Left ventricle myocardium inferior (tissue), 1 donor: ENCODE measurements around the gene GNPAT. TPM values are rescaled to one million over a fixed set of nuclear protein-coding genes. Genes with fewer than 3 reads are reported as not detected.

Experiments used
- DNase-seq: peaks from one replicate; pipeline ENCODE4 v3.0.0-alpha.2; 2020
- H3K27ac ChIP-seq: fragments of 200-600 bp; replicated peaks from 2 replicates; pipeline ENCODE4 v1.8.0; 2021
- H3K27me3 ChIP-seq: fragments of 200-600 bp; 2 replicates; pipeline ENCODE4 v1.8.0; 2021; ENCODE audit warnings: low read depth
- H3K36me3 ChIP-seq: fragments of 200-600 bp; 2 replicates; pipeline ENCODE4 v1.8.0; 2021
- H3K4me1 ChIP-seq: fragments of 200-600 bp; 2 replicates; pipeline ENCODE4 v1.8.0; 2021
- H3K4me3 ChIP-seq: fragments of 200-600 bp; 2 replicates; pipeline ENCODE4 v1.8.0; 2021; ENCODE audit warnings: mild to moderate bottlenecking, moderate library complexity
- H3K9me3 ChIP-seq: fragments of 200-600 bp; replicated peaks from 2 replicates; pipeline ENCODE4 v1.8.0; 2021
- CTCF ChIP-seq: fragments of 200-600 bp; IDR thresholded peaks from 2 replicates; pipeline ENCODE4 v1.8.0; 2021; ENCODE audit warnings: antibody characterized with exemption, mild to moderate bottlenecking, borderline replicate concordance
- intact Hi-C: fragments of 100-400 bp; cut with micrococcal nuclease; formaldehyde crosslinking; loops from one replicate; pipeline ENCODE4 v1.11.0; 2022
- total RNA-seq: library from RNA; stranded (reverse); fragmentation: NEBNext Ultra II Directional; extraction: Animal tissue kit (Norgen Biotek cat#: 25700); gene quantifications from one replicate; pipeline ENCODE4 v1.2.1, GENCODE V29; 2021
- donor health status: DM: no; HTN: yes; CAD: no; lungs with severe emphysema.

GNPAT gene
- total RNA-seq, 1 donor from 2014 or later, result 56.7 TPM

- DNase-seq, result no peak
- no peak for TF ChIP-seq CTCF
- H3K4me1 ChIP-seq, result peaks cover 53% of the 10 kb centered on the region
- no peaks in the 10 kb centered on the region for H3K27me3 ChIP-seq
- no peak overlapping the region for H3K27ac ChIP-seq
- H3K4me3 ChIP-seq, result no peak overlapping the region
- intact Hi-C loops, result no loop called here
- H3K9me3 ChIP-seq, result no peaks in the 10 kb centered on the region
- H3K36me3 ChIP-seq, result peaks cover 20% of the 10 kb centered on the region
Measured at GRCh38 chr1:231238298-231238697, 2.7 kb upstream of the GNPAT start.

- TF ChIP-seq CTCF, result no peak
- DNase-seq, result no peak
- Histone ChIP-seq H3K9me3 (no peaks in the 10 kb centered on the region), H3K4me1 (peaks cover 68% of the 10 kb centered on the region), H3K27ac (peak overlapping the region; percentile 90), H3K27me3 (no peaks in the 10 kb centered on the region), H3K4me3 (peak overlapping the region; percentile 89), H3K36me3 (peaks cover 20% of the 10 kb centered on the region)
- intact Hi-C loops, result no loop called here
Measured at GRCh38 chr1:231240531-231240882, 505 bp upstream of the GNPAT start.

GRCh38 chr1:231241750-231242149 is 738 bp downstream of the GNPAT start:
- peak overlapping the region; percentile 89 for H3K4me3 ChIP-seq
- DNase-seq, result no peak
- no peaks in the 10 kb centered on the region for H3K9me3 ChIP-seq
- peak overlapping the region; percentile 90 for H3K27ac ChIP-seq
- intact Hi-C loops, result no loop called here
- no peaks in the 10 kb centered on the region for H3K27me3 ChIP-seq
- H3K36me3 ChIP-seq, result peaks cover 20% of the 10 kb centered on the region
- TF ChIP-seq CTCF, result no peak
- peaks cover 59% of the 10 kb centered on the region for H3K4me1 ChIP-seq

- H3K4me1 ChIP-seq, result peaks cover 57% of the 10 kb centered on the region
- no peaks in the 10 kb centered on the region for H3K27me3 ChIP-seq
- intact Hi-C loops, result no loop called here
- H3K36me3 ChIP-seq, result peaks cover 12% of the 10 kb centered on the region
- no peak overlapping the region for H3K27ac ChIP-seq
- DNase-seq, result no peak
- TF ChIP-seq CTCF, result no peak
- H3K9me3 ChIP-seq, result no peaks in the 10 kb centered on the region
- H3K4me3 ChIP-seq, result peak overlapping the region; percentile 89
Measured at GRCh38 chr1:231242516-231243198, 1.6 kb downstream of the GNPAT start.

GRCh38 chr1:231248778-231249177 is 7.8 kb downstream of the GNPAT start:
- Histone ChIP-seq H3K9me3 (no peaks in the 10 kb centered on the region), H3K27ac (no peak overlapping the region), H3K36me3 (peaks cover 31% of the 10 kb centered on the region), H3K27me3 (no peaks in the 10 kb centered on the region), H3K4me3 (no peak overlapping the region), H3K4me1 (peaks cover 11% of the 10 kb centered on the region)
- no peak for DNase-seq
- intact Hi-C loops, result no loop called here
- no peak for TF ChIP-seq CTCF
